WTC11 (cell line): ENCODE measurements around the gene STT3B. TPM values are rescaled to one million over a fixed set of nuclear protein-coding genes. Genes with fewer than 3 reads are reported as not detected.

ENCODE experiments used
- ATAC-seq: fragments of 200-7000 bp; cut with Tn5 transposase; 2 replicates; pipeline ENCODE4 v1.10.0; 2021; ENCODE audit warnings: mild to moderate bottlenecking, moderate library complexity
- CTCF ChIA-PET: fragments of 300-600 bp; sonication (Branson Sonifier 250); formaldehyde crosslinking; loops from one replicate; lab custom pipeline; 2021; ENCODE audit warnings: antibody characterized with exemption; lab: Charles Lee
- POLR2A ChIA-PET: fragments of 350-600 bp; sonication (Branson Sonifier 250); formaldehyde crosslinking; loops from one replicate; lab custom pipeline; 2021; ENCODE audit warnings: antibody characterized with exemption; lab: Charles Lee
- DNase-seq: peaks from one replicate; pipeline ENCODE4 v3.0.0; 2021; ENCODE audit warnings: low spot score
- H3K27ac Mint-ChIP-seq: 2 replicates; pipeline ENCODE4 v1.8.0; 2021; ENCODE audit warnings: mixed read lengths
- H3K27me3 Mint-ChIP-seq: 2 replicates; pipeline ENCODE4 v1.8.0; 2021; ENCODE audit warnings: low read depth, mild to moderate bottlenecking, moderate library complexity, mixed read lengths
- H3K36me3 Mint-ChIP-seq: 2 replicates; pipeline ENCODE4 v1.8.0; 2021; ENCODE audit warnings: mixed read lengths
- H3K4me1 Mint-ChIP-seq: 2 replicates; pipeline ENCODE4 v1.8.0; 2022; ENCODE audit warnings: mixed read lengths
- H3K4me3 Mint-ChIP-seq: 2 replicates; pipeline ENCODE4 v1.8.0; 2021; ENCODE audit warnings: mild to moderate bottlenecking, moderate library complexity, mixed read lengths
- H3K9me3 Mint-ChIP-seq: 2 replicates; pipeline ENCODE4 v1.8.0; 2021; ENCODE audit warnings: mixed read lengths
- E2F4 ChIP-seq: sonication (generic); formaldehyde crosslinking; IDR thresholded peaks from 2 replicates; pipeline ENCODE4 v1.8.1; 2022; ENCODE audit warnings: low read depth, mild to moderate bottlenecking, moderate library complexity, missing genetic modification reagents, borderline replicate concordance
- EMX1 ChIP-seq: fragments of 250-450 bp; sonication (Bioruptor Pico); IDR thresholded peaks from 2 replicates; pipeline ENCODE4 v1.8.0; 2021; ENCODE audit warnings: mild to moderate bottlenecking
- ESRRA ChIP-seq: sonication (generic); formaldehyde crosslinking; IDR thresholded peaks from 2 replicates; pipeline ENCODE4 v1.8.1; 2022; ENCODE audit warnings: mild to moderate bottlenecking, missing genetic modification reagents, borderline replicate concordance
- GTF2I ChIP-seq: fragments of 250-450 bp; sonication (Bioruptor Pico); conservative IDR thresholded peaks from 2 replicates; pipeline ENCODE4 v1.4.0; 2021; ENCODE audit warnings: mild to moderate bottlenecking
- HMGA2 ChIP-seq: fragments of 250-450 bp; sonication (Bioruptor Pico); IDR thresholded peaks from 2 replicates; pipeline ENCODE4 v1.4.0; 2021; ENCODE audit warnings: mild to moderate bottlenecking, moderate library complexity
- JAZF1 ChIP-seq: fragments of 250-450 bp; sonication (Bioruptor Pico); IDR thresholded peaks from 2 replicates; pipeline ENCODE4 v1.9.0; 2021; ENCODE audit warnings: moderate library complexity, mild to moderate bottlenecking, inconsistent platforms
- KAT7 ChIP-seq: sonication (generic); formaldehyde crosslinking; IDR thresholded peaks from 2 replicates; pipeline ENCODE4 v1.8.1; 2023; ENCODE audit warnings: missing genetic modification reagents, mild to moderate bottlenecking, borderline replicate concordance
- PRRX2 ChIP-seq: fragments of 250-450 bp; sonication (Bioruptor Pico); IDR thresholded peaks from 2 replicates; pipeline ENCODE4 v1.8.0; 2021; ENCODE audit warnings: mild to moderate bottlenecking
- RELA ChIP-seq: sonication (generic); formaldehyde crosslinking; IDR thresholded peaks from 2 replicates; pipeline ENCODE4 v1.8.1; 2022; ENCODE audit warnings: missing genetic modification reagents, mild to moderate bottlenecking, borderline replicate concordance
- TEAD1 ChIP-seq: sonication (generic); formaldehyde crosslinking; IDR thresholded peaks from 2 replicates; pipeline ENCODE4 v1.8.0; 2022; ENCODE audit warnings: mild to moderate bottlenecking, missing genetic modification reagents
- TEAD4 ChIP-seq: sonication (generic); formaldehyde crosslinking; IDR thresholded peaks from 2 replicates; pipeline ENCODE4 v1.8.0; 2022; ENCODE audit warnings: mild to moderate bottlenecking, missing genetic modification reagents
- ZNF263 ChIP-seq: sonication (generic); formaldehyde crosslinking; IDR thresholded peaks from 2 replicates; pipeline ENCODE4 v1.8.1; 2022; ENCODE audit warnings: low read depth, mild to moderate bottlenecking, moderate library complexity, missing genetic modification reagents
- ZNF416 ChIP-seq: fragments of 250-450 bp; sonication (Bioruptor Pico); IDR thresholded peaks from 2 replicates; pipeline ENCODE4 v1.9.0; 2021; ENCODE audit warnings: mild to moderate bottlenecking, inconsistent platforms
- ZNF671 ChIP-seq: fragments of 250-450 bp; sonication (Bioruptor Pico); IDR thresholded peaks from 2 replicates; pipeline ENCODE4 v1.8.0; 2021; ENCODE audit warnings: mild to moderate bottlenecking
- total RNA-seq: library from RNA; stranded (reverse); gene quantifications from 3 replicates; pipeline ENCODE4 v1.2.3, GENCODE V29; 2021
- TF ChIP-seq, protein P1 (sequence below): sonication (generic); formaldehyde crosslinking; IDR thresholded peaks from 2 replicates; pipeline ENCODE4 v1.8.0; 2022; ENCODE audit warnings: mild to moderate bottlenecking, missing genetic modification reagents
- TF ChIP-seq, protein P2 (sequence below): sonication (generic); formaldehyde crosslinking; IDR thresholded peaks from 2 replicates; pipeline ENCODE4 v1.8.1; 2022; ENCODE audit warnings: missing genetic modification reagents, borderline replicate concordance
- TF ChIP-seq, protein P3 (sequence below): sonication (generic); formaldehyde crosslinking; IDR thresholded peaks from 2 replicates; pipeline ENCODE4 v1.8.1; 2022; ENCODE audit warnings: mild to moderate bottlenecking, moderate library complexity, missing genetic modification reagents
- TF ChIP-seq, protein P4 (sequence below): sonication (generic); formaldehyde crosslinking; IDR thresholded peaks from 2 replicates; pipeline ENCODE4 v1.8.0; 2022; ENCODE audit warnings: mild to moderate bottlenecking, missing genetic modification reagents
- TF ChIP-seq, protein P5 (sequence below): sonication (generic); formaldehyde crosslinking; IDR thresholded peaks from 2 replicates; pipeline ENCODE4 v1.8.0; 2023; ENCODE audit warnings: mild to moderate bottlenecking, missing genetic modification reagents

STT3B gene
- total RNA-seq, 1 experiment from 2014 or later: 103 TPM

DNA sequence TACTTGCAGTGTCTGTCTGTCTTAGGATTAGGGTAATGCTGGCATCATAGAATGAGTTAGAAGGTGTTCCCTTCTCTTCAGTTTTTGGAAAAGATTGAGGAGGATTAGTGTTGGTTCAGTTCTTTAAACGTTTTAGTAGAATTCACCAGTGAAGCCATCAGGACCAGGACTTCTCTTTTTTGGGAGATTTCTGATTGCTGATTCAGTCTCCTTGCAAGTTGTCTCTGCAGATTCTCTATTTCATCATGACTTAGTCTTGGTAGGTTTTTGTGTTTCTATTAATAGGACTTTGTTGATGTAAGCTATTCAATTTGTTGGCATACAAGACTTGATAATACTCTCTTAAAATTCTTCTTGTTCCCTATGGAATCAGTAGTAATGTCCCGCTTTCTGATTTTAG lies 48.9 kb downstream of the STT3B start:
- Mint-ChIP-seq H3K4me3 (no peak overlapping the region), H3K36me3 (peaks cover 16% of the 10 kb centered on the region), H3K27ac (no peak overlapping the region), H3K27me3 (no peaks in the 10 kb centered on the region), H3K4me1 (peaks cover 10% of the 10 kb centered on the region), H3K9me3 (no peaks in the 10 kb centered on the region)
- DNase-seq (no peak), ATAC-seq (no peak)
- no peak for TF ChIP-seq PRRX2 (CRISPR knock-in tag)
- TF ChIP-seq TEAD4 (CRISPR knock-in tag): no peak
- TF ChIP-seq, protein P1, sequence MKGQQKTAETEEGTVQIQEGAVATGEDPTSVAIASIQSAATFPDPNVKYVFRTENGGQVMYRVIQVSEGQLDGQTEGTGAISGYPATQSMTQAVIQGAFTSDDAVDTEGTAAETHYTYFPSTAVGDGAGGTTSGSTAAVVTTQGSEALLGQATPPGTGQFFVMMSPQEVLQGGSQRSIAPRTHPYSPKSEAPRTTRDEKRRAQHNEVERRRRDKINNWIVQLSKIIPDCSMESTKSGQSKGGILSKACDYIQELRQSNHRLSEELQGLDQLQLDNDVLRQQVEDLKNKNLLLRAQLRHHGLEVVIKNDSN: no peak
- TF ChIP-seq, protein P2, sequence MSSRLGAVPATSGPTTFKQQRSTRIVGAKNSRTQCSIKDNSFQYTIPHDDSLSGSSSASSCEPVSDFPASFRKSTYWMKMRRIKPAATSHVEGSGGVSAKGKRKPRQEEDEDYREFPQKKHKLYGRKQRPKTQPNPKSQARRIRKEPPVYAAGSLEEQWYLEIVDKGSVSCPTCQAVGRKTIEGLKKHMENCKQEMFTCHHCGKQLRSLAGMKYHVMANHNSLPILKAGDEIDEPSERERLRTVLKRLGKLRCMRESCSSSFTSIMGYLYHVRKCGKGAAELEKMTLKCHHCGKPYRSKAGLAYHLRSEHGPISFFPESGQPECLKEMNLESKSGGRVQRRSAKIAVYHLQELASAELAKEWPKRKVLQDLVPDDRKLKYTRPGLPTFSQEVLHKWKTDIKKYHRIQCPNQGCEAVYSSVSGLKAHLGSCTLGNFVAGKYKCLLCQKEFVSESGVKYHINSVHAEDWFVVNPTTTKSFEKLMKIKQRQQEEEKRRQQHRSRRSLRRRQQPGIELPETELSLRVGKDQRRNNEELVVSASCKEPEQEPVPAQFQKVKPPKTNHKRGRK (CRISPR knock-in tag): no peak
- ChIA-PET POLR2A (no interaction called here), CTCF (interaction anchor here (1.3 kb wide), 1 partner anchor 13 kb away, joined by 3 read pairs; no protein-coding TSS in a partner anchor)

- no peak for DNase-seq
- H3K27me3 Mint-ChIP-seq: no peaks in the 10 kb centered on the region
- CTCF ChIA-PET: no interaction called here
- POLR2A ChIA-PET: no interaction called here
- H3K27ac Mint-ChIP-seq: no peak overlapping the region
- peaks cover 4% of the 10 kb centered on the region; the same call in 1 of the 2 replicates for H3K4me1 Mint-ChIP-seq
- ATAC-seq: no peak
- H3K36me3 Mint-ChIP-seq: peaks cover 33% of the 10 kb centered on the region
- H3K9me3 Mint-ChIP-seq: peaks cover 21% of the 10 kb centered on the region
- no peak overlapping the region for H3K4me3 Mint-ChIP-seq
- TF ChIP-seq RELA (CRISPR knock-in tag) (no peak), EMX1 (no peak), ESRRA (no peak), ZNF416 (CRISPR knock-in tag) (no peak), ZNF671 (CRISPR knock-in tag) (no peak), E2F4 (CRISPR knock-in tag) (no peak), HMGA2 (CRISPR knock-in tag) (no peak), GTF2I (CRISPR knock-in tag) (no peak), ZNF263 (CRISPR knock-in tag) (no peak), JAZF1 (CRISPR knock-in tag) (no peak), PRRX2 (CRISPR knock-in tag) (no peak), KAT7 (CRISPR knock-in tag) (no peak), TEAD1 (CRISPR knock-in tag) (no peak)
- TF ChIP-seq, protein P3, sequence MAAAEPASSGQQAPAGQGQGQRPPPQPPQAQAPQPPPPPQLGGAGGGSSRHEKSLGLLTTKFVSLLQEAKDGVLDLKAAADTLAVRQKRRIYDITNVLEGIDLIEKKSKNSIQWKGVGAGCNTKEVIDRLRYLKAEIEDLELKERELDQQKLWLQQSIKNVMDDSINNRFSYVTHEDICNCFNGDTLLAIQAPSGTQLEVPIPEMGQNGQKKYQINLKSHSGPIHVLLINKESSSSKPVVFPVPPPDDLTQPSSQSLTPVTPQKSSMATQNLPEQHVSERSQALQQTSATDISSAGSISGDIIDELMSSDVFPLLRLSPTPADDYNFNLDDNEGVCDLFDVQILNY (CRISPR knock-in tag): no peak
- TF ChIP-seq, protein P4, sequence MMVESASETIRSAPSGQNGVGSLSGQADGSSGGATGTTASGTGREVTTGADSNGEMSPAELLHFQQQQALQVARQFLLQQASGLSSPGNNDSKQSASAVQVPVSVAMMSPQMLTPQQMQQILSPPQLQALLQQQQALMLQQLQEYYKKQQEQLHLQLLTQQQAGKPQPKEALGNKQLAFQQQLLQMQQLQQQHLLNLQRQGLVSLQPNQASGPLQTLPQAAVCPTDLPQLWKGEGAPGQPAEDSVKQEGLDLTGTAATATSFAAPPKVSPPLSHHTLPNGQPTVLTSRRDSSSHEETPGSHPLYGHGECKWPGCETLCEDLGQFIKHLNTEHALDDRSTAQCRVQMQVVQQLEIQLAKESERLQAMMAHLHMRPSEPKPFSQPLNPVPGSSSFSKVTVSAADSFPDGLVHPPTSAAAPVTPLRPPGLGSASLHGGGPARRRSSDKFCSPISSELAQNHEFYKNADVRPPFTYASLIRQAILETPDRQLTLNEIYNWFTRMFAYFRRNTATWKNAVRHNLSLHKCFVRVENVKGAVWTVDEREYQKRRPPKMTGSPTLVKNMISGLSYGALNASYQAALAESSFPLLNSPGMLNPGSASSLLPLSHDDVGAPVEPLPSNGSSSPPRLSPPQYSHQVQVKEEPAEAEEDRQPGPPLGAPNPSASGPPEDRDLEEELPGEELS (CRISPR knock-in tag): no peak
- TF ChIP-seq, protein P5, sequence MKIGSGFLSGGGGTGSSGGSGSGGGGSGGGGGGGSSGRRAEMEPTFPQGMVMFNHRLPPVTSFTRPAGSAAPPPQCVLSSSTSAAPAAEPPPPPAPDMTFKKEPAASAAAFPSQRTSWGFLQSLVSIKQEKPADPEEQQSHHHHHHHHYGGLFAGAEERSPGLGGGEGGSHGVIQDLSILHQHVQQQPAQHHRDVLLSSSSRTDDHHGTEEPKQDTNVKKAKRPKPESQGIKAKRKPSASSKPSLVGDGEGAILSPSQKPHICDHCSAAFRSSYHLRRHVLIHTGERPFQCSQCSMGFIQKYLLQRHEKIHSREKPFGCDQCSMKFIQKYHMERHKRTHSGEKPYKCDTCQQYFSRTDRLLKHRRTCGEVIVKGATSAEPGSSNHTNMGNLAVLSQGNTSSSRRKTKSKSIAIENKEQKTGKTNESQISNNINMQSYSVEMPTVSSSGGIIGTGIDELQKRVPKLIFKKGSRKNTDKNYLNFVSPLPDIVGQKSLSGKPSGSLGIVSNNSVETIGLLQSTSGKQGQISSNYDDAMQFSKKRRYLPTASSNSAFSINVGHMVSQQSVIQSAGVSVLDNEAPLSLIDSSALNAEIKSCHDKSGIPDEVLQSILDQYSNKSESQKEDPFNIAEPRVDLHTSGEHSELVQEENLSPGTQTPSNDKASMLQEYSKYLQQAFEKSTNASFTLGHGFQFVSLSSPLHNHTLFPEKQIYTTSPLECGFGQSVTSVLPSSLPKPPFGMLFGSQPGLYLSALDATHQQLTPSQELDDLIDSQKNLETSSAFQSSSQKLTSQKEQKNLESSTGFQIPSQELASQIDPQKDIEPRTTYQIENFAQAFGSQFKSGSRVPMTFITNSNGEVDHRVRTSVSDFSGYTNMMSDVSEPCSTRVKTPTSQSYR (CRISPR knock-in tag): no peak
Observed at GRCh38 chr3:31589228-31589627, 56.5 kb downstream of the STT3B start.
